ENCODE data around the gene GP9.
"Not testable (repeated sequence)": the region's sequence is repeated elsewhere in the genome, so short reads cannot be mapped to it uniquely, and the experiment has no call there.

The GP9 gene

DNA sequence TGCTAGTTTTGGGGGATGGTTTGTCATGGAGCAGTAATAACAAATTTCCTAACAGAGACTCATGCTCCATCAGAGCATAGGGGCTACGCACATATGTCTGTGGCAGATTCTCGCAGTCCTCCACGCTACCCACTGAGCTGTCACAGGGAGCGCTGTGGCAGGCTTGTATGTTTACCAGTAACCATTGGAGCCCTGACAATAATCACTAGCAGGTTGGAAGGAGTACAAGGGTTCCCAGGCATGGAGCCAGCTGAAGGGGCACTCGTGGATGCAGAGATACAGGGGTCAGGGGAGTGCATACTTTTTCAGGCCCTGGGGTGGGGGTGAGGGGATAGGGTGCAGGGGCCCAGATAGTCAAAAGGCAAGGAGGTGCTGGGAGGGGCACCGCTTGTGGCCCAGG, 7.9 kb upstream of the GP9 start:
- DNase-seq: no peak

DNA sequence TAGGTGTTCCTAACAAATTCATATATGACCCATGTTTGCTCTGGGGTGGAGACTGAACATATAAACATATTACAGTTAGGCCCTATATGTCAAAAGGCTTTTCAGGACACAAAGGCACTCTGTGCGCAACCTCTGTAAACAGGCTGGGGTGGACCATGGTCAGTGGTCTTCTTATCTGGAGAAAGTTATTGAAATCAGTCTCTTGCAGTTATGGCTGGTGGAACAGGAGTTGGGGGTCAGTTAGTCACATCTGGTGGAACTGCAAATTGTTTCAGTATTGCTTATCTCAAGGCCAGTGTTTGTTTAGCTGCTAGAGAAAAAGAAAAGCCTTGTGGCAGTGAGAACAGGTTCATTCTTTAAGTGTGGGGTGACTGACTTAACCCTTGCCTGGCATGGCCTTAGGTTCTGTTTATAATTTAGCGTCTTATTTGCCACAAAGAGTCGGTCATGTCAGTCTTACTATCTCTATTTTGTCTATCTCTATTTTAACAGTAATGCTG, 5.9 kb upstream of the GP9 start:
- no peak for DNase-seq

DNA sequence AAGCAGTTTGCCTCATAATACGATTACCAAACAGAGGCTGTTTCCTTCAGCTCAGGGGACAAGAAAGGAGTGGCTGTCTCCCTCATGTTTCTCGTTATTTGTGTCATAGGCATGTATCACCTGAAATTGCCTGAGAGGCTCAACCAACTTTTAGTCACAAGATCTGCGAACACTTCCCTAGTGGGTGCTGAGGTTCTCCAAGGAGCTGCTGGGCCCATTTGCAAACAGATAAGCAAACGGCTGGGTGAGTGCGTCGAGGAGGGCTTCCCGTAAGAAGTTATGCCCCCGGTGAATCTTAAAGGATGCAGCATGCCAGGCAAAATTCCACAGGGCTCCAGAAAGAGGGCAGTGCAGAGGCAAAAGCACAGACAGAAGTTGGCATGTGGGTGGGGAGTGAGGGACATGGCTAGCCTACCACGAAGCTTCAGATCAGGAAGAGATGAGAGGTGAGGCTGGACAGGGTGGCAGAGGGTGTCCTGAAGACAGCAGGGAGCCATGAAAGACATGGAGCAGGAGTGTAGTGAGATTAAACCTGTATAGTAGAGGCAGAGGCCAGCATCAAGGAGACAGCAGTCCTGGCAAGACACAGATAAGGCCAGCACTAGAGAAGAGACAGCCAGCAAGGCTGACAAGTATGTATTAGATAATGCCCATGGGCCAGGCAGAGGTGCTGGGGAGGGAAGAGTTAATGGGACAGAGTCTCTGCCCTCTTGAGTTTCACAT, 4.0 kb upstream of the GP9 start:
- DNase-seq: no peak

DNA sequence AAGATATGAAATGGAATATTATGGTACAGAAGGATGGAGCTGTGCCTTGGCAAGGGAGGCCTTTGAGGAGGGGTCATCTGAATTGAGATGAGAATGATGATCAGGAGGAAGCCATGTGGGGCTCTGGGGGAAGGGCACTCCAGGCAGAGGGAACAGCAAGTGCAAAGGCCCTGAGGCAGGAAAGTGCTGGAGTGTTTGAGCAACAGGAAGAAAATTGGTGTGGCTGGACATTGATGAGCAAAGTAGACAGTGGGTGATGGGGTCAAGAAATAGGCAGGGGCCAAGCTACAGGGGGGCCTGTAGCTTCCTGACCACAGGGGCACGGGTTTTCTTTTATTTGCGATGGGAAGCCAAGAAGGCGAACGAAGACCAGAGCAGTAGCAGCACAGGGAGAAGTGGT, 3.3 kb upstream of the GP9 start:
- no peak for DNase-seq

DNA sequence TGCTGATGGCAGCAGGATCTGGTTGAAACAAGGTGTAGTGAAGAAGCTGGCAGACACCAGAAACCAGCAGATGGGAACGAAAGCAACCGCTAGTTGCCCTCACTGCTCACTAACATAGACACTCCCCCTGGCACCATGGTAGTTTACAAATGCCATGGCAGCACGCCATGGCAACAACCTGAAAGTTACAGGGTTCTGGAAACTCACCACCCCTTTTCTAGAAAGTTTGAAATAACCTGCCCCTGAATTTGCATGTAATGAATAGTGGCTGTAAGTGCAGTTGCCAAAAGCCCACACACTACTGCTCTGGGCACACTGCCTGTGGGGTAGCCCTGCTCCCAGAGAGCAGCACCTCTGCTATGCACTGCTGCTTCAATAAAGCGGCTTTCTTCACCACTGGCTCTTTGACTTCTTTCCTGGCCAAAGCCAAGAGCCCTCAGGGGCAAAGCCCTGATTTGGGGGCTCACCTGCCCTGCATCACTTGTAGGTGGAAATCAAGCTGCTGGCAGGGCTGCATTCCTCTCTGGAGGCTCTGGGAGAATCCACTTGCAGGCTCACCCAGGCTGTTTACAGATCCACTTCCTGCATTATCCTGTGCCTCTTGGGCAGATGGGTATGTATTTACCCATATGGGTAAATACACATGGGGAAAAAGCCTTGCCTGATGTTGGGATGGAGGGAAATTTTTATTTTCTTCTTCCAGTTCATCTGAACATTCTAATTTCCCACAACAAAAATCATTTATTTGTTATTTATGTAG, 2.0 kb upstream of the GP9 start:
- no peak for DNase-seq

DNA sequence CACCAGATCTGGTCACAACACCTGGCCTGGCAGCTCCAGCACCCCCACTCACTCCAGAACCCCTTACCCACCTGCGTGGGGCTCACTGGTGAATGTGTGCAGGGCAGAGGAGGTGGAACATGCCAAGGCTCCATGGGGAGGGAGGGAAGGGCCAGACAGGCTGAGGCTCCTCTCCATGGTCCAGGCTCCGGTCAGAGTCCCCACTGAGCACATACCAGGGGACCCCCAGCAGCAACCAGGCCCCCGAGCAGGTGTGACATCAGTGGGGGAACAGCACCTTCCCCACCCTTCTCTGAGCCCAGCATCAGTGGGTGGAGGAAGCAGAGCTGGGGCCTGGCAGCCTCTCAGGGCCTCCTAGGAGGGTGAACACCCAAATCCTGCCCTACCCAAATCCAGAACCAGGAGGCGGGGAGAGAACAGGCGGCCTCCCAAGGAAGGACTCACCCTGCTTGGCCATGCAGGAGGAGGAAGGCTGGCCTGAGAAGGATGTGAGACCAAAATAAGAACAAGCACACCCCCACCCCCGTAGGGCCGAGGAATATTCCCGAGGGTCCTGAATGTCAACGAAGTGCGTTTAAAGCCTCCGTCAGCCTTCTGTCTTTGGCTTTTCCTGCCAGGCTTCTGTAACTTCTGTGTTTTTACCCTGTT, 1.1 kb upstream of the GP9 start:
- DNase-seq: no peak

DNA sequence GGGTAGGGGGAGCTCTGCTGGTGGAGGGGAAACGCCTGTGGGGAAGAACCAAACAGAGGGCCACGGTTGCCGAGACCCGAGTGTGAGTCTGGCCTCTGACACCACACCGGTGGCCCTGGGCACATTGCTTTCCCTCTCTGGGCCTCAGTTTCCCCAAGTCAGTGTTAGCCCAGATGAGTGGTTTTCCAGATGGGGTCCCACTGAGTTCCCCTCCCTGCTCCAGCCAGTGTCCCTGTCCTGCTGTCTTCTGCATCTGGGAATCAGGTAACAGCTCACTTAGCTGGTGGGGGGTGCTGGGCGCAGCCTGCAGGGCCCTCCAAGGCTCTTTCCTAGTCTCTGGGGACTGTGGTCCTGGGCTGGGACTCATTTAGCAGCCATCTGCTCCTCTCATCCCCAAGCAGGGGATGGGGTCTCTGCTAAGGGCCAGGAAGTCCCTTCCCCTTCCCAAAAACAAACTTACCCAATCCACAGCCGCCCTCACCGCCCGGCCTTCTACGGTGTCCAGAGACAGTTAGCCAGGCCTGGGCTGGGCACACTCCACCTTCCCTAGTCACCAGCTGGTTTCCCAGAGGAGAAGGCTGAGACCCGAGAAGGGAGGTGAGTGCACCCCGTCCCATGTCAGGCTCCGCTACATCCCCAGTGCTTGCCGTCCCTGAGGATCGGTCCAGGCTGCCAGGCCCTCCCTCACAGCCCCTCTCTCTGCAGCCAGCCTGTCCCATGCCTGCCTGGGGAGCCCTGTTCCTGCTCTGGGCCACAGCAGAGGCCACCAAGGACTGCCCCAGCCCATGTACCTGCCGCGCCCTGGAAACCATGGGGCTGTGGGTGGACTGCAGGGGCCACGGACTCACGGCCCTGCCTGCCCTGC, 676 bp downstream of the GP9 start:
- no peak for DNase-seq

DNA sequence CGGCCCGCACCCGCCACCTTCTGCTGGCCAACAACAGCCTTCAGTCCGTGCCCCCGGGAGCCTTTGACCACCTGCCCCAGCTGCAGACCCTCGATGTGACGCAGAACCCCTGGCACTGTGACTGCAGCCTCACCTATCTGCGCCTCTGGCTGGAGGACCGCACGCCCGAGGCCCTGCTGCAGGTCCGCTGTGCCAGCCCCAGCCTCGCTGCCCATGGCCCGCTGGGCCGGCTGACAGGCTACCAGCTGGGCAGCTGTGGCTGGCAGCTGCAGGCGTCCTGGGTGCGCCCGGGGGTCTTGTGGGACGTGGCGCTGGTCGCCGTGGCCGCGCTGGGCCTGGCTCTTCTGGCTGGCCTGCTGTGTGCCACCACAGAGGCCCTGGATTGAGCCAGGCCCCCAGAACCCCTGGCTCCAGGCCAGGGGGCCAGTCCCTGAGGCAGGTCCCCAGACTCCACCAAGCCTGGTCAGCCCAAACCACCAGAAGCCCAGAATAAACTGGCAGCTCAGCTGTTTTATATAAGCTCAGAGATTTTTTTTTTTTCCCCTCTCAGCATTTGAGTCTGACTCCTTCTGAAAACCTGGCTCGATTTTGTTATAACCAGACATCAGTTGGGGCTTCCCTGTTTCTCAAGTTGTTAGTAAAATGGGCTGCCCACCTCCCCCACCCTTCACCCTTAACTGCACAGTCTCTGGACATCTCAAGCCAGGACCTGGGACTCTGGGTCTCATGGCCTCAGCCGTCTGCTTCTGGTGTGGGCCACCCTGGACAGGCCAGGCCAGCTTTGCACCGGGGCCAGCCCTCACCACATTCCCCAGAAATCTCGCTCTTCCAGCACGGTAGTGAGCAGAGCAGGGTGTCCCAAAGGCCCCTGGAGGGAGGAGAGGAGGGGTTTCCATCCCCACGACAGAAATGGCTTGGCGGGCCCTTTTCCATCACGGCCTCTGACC, 1.6 kb downstream of the GP9 start:
- DNase-seq: no peak

DNA sequence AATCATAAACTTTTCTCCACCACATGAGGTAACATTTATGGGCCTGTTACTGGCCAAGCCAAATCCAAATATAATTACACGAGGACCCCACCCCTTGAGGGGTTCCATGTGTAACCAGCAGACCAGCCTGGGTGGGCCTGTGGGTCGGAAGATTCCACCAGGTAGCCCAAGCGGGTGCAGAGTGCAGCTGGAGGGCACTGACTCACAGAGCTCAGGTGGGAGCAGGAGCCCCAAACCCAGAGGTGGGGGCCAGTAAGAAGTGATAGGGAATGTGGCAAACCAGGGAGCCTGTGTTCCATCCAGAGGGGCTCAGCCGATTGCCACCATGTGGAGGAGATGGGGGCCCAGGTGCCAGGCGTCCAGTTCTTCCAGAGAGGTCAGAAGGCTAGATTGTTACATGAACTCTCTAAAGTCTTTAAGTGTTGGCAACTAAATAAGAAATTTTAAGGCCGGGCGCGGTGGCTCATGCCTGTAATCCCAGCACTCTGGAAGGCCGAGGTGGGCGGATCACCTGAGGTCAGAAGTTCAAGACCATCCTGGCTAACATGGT, 2.6 kb downstream of the GP9 start:
- no peak for DNase-seq

DNA sequence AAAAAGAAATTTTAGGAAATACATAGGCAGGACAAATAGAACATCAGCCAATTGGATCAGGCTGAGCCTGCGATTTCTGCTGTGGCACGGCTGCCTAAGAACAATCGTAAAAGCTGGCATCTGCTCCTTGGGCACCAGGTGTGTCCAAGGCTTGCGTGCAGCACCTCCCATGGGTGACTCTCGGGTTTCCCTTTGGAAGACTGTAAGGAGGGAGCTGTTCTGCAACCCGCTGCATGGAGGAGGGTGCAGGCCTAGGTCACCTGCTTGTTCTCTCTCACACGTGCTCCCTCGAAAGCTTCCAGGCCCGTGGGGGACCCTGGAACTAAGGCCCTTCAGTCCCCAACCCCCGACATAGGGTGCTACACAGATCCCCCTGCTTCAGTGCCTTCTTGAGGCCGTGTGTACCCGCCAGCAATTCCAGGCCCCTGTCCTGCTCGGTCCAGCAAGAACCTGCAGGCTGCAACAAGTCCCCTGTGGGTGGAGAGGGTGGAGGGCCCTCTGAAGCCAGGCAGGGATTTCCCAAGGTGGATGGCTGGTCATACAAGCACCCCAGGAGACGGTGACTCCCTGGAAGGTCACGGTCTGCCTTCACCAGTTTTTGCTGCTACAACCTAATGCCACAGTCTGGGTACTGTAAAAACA, 3.4 kb downstream of the GP9 start:
- DNase-seq: no peak

DNA sequence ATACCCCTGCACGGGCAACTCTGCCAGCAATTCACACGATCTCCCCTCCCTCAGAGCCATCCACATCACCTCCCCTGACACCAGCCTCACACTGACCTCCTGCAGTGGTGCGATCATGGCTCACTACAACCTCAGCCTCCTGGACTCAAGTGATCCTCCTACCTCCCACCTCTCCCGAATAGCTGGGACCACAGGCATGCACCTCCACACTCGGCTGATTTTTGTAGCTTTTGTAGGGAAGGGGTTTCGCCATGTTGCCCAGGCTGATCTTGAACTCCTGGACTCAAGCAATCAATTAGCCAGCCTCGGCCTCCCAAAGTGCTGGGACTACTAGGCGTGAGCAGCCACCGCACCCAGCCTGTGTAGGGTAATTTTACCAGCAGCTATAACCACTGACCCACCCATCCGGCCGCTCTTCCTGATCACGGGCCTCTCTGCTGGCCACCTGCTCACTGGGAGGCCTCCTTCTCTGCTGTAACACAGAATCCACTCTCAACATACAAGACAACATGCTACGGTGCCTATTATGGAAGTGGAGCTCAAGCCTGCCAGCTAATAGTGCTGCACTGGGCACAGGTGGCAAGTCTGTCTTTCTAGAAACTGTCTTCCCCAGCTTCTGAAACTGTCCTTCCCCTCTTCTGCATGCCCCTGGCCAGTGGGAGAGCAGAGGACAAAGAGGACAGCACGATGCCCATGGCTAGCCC, 4.6 kb downstream of the GP9 start:
- no peak for DNase-seq

DNA sequence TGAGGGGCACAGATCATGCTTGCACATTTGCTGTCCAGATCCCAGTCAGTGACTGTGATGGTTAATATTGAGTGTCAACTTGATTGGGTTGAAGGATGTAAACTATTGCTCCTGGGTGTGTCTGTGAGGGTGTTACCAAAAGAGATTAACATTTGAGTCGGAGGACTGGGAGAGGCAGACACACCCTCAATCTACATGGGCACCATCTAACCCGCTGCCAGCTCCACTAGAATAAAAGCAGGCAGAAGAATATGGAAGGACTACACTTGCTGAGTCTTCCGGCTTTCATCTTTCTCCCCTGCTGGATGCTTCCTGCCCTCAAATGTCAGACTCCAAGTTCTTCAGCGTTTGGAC, 5.1 kb downstream of the GP9 start:
- no peak for DNase-seq

DNA sequence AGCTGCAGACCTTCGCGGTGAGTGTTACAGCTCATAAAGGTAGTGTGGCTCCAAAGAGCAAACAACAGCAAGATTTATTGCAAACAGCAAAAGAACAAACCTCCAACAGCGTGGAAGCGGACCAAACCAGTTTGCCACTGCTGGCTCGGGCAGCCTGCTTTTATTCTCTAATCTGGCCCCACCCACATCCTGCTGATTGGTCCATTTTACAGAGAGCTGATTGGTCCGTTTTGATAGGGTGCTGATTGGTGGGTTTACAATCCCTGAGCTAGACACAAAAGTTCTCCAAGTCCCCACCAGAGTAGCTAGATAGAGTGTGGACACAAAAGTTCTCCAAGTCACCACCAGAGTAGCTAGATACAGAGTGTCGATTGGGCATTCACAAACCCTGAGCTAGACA, 7.1 kb downstream of the GP9 start:
- not testable (repeated sequence) for DNase-seq

DNA sequence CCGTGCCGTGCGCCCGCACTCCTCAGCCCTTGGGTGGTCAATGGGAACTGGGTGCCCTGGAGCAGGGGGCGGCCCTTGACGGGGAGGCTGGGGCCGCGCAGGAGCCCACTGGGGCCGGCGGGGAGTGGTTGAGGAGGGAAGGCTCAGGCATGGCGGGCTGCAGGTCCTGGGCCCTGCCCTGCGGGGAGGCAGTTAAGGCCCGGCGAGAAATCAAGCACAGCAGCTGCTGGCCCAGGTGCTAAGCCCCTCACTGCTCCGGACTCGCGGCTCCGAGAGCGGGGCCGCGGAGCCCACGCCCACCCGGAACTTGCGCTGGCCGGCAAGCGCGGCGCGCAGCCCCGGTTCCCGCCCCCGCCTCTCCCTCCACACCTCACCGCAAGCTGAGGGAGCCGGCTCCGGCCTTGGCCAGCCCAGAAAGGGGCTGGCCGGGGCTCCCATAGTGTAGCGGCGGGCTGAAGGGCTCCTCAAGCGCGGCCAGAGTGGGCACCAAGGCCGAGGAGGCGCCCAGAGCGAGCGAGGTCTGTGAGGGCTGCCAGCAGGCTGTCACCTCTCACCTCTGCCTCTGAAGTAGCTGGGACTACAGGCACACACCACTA, 7.8 kb downstream of the GP9 start:
- DNase-seq: no peak

DNA sequence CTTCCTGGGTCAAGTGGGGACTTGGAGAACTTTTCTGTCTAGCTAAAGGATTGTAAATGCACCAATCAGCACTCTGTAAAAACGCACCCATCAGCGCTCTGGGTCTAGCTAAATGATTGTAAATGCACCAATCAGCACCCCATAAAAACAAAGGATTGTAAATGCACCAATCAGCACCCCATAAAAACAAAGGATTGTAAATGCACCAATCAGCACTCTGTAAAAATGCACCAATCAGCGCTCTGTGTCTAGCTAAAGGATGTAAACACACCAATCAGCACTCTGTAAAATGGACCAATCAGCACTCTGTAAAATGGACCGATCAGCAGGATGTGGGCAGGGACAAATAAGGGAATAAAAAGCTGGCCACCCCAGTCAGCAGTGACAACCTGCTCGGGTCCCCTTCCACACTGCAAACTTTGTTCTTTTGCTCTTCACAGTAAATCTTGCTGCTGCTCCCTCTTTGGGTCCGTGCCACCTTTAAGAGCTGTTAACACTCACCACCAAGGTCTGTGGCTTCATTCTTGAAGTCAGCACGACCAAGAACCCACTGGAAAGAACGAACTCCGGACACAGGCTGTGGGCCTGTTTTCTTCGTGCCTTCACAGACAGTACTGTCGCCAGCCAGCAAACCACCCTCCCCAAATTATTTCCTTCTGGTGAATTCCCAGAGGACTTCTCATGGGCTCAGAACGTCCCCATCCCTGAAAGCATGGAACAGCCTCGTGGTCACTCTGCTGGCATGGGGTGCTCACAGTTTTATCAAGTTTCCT, 8.9 kb downstream of the GP9 start:
- not testable (repeated sequence) for DNase-seq

DNA sequence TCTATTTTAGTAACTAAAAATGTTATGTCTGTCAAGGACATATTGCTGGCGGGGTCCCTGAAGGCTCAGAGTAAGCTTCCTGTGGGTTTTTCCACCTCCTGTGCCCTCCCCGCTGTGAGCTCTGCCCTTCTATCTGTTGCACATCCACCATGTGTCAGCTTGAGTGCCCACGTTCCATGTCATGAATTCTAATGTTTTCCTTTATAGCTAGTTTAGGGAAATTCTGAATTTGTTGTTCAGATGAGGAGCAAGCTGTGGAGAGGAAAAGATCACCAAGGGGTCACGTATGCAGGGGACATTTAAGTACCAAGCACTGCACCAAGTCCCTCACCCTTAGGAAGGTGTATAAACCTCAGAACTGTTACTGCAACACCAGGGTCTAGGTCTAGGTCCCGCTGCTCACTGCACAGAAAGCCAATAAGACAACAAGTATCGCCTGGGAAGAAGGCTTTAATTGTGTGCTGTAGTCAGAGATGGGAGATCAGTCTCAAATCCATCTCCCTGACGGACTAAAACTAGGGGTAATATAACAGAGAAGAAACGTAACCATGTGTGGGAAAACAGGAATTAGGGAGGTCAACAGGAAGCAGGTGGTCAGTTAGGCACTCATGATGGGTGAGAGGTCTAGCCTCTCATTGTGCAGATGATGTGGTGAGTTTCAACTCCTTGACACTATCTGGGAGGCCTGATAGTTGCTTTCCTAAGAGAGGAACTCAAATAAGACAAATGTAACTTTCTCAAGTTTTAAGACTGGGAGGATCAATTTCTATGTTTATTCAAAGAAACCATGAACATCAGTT, 9.7 kb downstream of the GP9 start:
- no peak for DNase-seq

DNA sequence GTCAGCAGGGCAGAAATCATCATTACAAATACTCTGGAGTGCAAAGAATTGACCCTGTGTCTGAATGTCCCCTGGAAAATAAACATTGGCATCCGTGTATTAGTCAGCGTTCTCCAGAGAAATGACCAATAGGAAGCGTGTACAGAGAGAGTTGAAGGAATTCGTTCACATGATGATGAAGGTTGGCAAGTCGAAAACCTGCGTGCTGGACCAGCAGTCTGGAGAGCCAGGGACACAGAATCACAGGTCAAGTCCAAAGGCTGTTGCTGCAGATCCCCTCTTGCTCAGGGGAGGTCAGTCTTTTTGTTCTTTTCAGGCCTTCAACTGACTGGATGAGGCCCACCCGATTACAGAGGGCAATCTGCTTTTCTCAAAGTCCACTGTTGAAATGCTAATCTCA, 16.6 kb downstream of the GP9 start:
- no peak for DNase-seq

DNA sequence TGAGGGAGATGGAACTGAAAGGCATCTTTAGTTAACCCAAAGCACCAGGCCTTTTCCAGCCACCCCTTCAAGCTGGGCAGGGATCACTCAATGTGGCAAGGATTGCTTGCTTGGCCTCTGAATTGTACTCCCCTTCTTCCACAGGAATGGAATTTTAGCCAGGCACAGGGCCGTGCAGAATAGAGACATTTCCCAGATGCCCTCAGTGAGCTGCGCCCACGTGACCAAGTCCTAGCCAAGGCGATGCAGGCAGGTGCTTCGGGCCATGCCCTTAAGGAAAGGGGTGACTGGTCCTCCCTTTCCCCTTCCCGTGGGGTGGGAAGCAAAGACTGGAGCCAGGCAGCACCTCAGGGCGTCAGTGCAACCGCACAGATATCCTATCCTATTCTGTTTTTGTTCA, 17.9 kb downstream of the GP9 start:
- DNase-seq: no peak
